SK-N-MC (cell line): Measurements from ENCODE around the gene PARD3.

Experiments
- EZH2 ChIP-seq: fragments of 200-600 bp; sonication (generic); IDR thresholded peaks from one replicate; pipeline ENCODE4 v1.6.1; 2017; ENCODE audit warnings: antibody characterized with exemption
- POLR2AphosphoS5 ChIP-seq: IDR thresholded peaks from 2 replicates; pipeline ENCODE4 v1.6.1; 2012; ENCODE audit warnings: mild to moderate bottlenecking, low read depth, low read length, borderline replicate concordance

DNA sequence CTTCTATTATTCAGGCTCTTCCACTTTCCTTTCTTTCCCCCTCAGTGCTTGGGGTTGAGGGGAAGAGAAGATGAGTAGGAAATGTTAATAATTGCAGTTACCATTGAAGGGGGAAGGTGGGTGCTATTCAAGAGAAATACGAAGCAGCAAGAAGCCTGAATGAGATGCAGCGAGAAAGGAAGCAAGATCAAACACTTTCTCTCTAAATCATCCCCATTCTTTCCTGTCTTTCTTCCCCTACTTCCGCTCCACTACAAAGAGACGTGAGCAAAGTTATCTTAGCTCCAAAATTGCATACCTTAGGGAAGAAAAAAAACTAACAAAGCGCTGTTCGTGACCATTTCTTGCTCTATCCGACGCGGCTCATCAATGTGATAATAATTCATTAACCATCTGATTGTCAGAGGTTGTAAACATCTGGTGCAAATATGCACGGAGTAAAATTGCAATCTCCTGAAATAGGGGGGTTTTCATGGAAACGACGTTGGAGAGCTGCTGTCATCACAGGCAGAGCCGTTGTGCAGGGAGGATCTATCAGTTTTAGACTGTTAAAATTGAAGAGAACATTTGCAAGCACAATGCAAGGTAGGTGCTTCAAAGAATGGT, 15.2 kb upstream of the PARD3 start:
- TF ChIP-seq POLR2AphosphoS5 (no peak), EZH2 (no peak)
